Neutrophil (primary cell): ENCODE data around the gene NSFL1C.

Experiments used
- H3K27ac ChIP-seq: fragments of 200-600 bp; sonication (generic); 2 replicates; pipeline ENCODE4 v1.5.1; 2016; ENCODE audit warnings: mild to moderate bottlenecking, moderate library complexity
- H3K27me3 ChIP-seq: fragments of 200-600 bp; sonication (generic); 2 replicates; pipeline ENCODE4 v1.6.0; 2016; ENCODE audit warnings: mild to moderate bottlenecking
- H3K36me3 ChIP-seq: fragments of 200-600 bp; sonication (generic); 2 replicates; pipeline ENCODE4 v1.5.1; 2017
- H3K4me1 ChIP-seq, 2 experiments: fragments of 200-600 bp in 1 of 2; sonication (generic) in 1 of 2; 1 replicate in 1 of 2; 2 replicates in 1 of 2; pipeline versions ENCODE4 v1.5.1 to v1.6.1; 2013 to 2016; ENCODE audit warnings: low read depth in 1 of 2, low read length in 1 of 2, mild to moderate bottlenecking in 1 of 2, moderate library complexity in 1 of 2; ENCODE audit not compliant: control insufficient read depth in 1 of 2, insufficient read depth in 1 of 2
- H3K4me3 ChIP-seq, 2 experiments: fragments of 200-600 bp in 1 of 2; sonication (generic) in 1 of 2; 1 replicate in 1 of 2; 2 replicates in 1 of 2; pipeline ENCODE4 v1.5.1; 2013 to 2016; ENCODE audit warnings: low read depth in 1 of 2, low read length in 1 of 2, mild to moderate bottlenecking in 1 of 2, moderate library complexity in 1 of 2
- H3K9me3 ChIP-seq: fragments of 200-600 bp; sonication (generic); 2 replicates; pipeline ENCODE4 v1.5.1; 2016
- CTCF ChIP-seq: fragments of 200-600 bp; sonication (generic); IDR thresholded peaks from 2 replicates; pipeline ENCODE4 v1.5.1; 2016; ENCODE audit warnings: antibody characterized with exemption

Gene NSFL1C

GRCh38 chr20:1473246-1474220, 6.9 kb upstream of the NSFL1C start:
- Histone ChIP-seq H3K27ac (peak overlapping the region; percentile 96), H3K4me3 (peak overlapping the region; percentile 36 to 48), H3K9me3 (no peaks in the 10 kb centered on the region), H3K4me1 (peaks cover 57 to 72% of the 10 kb centered on the region in 2 experiments), H3K36me3 (peaks cover 94% of the 10 kb centered on the region), H3K27me3 (no peaks in the 10 kb centered on the region)
- no peak for TF ChIP-seq CTCF

GRCh38 chr20:1472556-1473245, 6.1 kb upstream of the NSFL1C start:
- H3K27ac ChIP-seq = peak overlapping the region; percentile 96
- H3K27me3 ChIP-seq = no peaks in the 10 kb centered on the region
- peak overlapping the region; percentile 36 to 48 for H3K4me3 ChIP-seq
- H3K9me3 ChIP-seq = no peaks in the 10 kb centered on the region
- TF ChIP-seq CTCF = no peak
- peaks cover 65 to 80% of the 10 kb centered on the region in 2 experiments for H3K4me1 ChIP-seq
- H3K36me3 ChIP-seq = peaks cover 88% of the 10 kb centered on the region

- Histone ChIP-seq H3K27me3 (no peaks in the 10 kb centered on the region), H3K9me3 (no peaks in the 10 kb centered on the region), H3K4me3 (peak overlapping the region in 1 of 2 experiments; percentile 10), H3K27ac (peak overlapping the region; percentile 96), H3K4me1 (peaks cover 74 to 95% of the 10 kb centered on the region in 2 experiments), H3K36me3 (peaks cover 74% of the 10 kb centered on the region)
- no peak for TF ChIP-seq CTCF
These were observed 4.6 kb upstream of the NSFL1C start for GRCh38 chr20:1471242-1471641.

GRCh38 chr20:1469925-1470571, 3.4 kb upstream of the NSFL1C start:
- Histone ChIP-seq H3K4me1 (peaks cover 86 to 100% of the 10 kb centered on the region in 2 experiments), H3K27me3 (no peaks in the 10 kb centered on the region), H3K27ac (peak overlapping the region; percentile 96), H3K4me3 (no peak overlapping the region), H3K36me3 (peaks cover 65% of the 10 kb centered on the region), H3K9me3 (no peaks in the 10 kb centered on the region)
- TF ChIP-seq CTCF = peak; percentile 40

- Histone ChIP-seq H3K27me3 (no peaks in the 10 kb centered on the region), H3K4me3 (no peak overlapping the region), H3K36me3 (peaks cover 65% of the 10 kb centered on the region), H3K27ac (peak overlapping the region; percentile 96), H3K4me1 (peaks cover 92 to 100% of the 10 kb centered on the region in 2 experiments), H3K9me3 (no peaks in the 10 kb centered on the region)
- no peak for TF ChIP-seq CTCF
These were observed 2.8 kb upstream of the NSFL1C start for GRCh38 chr20:1469306-1469905.
